ENCODE measurements around the gene PTBP2. TPM values are rescaled to one million over a fixed set of nuclear protein-coding genes. Genes with fewer than 3 reads are reported as not detected.
A peak's percentile ranks its signal among the peaks of the same experiment; 100 is the strongest.

Gene PTBP2
- total and polyA plus RNA-seq, 2 experiments from 2014 or later = 8.3 to 9.6 TPM

DNA sequence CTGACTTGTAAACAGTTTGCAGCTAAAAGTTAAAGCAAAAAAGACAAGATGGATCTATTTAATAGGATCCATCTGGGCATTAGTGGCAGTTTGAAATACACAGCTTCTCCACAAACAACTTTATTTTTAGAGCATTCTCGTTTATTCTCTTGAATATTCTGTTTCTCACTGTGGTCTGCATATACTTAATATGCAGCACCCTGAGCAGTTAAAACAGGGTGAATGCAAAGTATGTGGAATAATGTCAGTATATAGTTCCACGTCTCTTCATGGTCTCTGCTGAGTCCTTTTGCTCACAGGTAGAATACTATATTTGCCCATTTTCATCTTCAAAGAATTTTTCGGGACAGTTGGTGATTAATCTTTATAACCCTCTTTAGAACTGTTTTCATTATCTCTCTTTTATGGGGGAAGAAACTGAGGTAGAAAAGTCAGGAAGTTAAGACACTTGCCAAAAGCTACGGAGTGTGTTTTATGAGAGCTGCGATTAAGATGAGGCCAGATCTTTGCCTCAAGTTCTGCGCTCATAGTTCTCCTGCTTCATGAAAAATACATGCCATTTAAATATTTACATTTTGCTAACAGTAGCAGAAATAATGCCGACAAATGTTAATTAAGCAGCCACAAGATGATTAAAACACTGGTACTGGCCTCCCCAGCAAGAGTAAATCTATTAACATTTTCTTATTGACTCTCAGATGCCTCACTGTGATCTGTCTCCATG, 115.6 kb downstream of the PTBP2 start:
- H3K9ac ChIP-seq = no peak overlapping the region
- no peaks in the 10 kb centered on the region for H4K20me1 ChIP-seq (ENCODE audit: insufficient read depth)
- no peak overlapping the region for H3K4me3 ChIP-seq
- no peaks in the 10 kb centered on the region for H3K9me3 ChIP-seq (ENCODE audit: low read depth)
- no peak for TF ChIP-seq EZH2phosphoT487 (IDR thresholded peaks at IDR 0.05; ENCODE audit: insufficient read depth, low read depth)
- no peak for TF ChIP-seq EZH2 (IDR thresholded peaks at IDR 0.05; ENCODE audit: insufficient read depth, poor library complexity, severe bottlenecking)
- H3K27ac ChIP-seq = no peak overlapping the region
- H3K4me2 ChIP-seq (ENCODE audit: unreplicated experiment) = no peak overlapping the region
- no peaks in the 10 kb centered on the region for H3K79me2 ChIP-seq (ENCODE audit: insufficient read depth)
- no peaks in the 10 kb centered on the region for H3K4me1 ChIP-seq (ENCODE audit: insufficient read depth)
- no peaks in the 10 kb centered on the region for H3F3A ChIP-seq (ENCODE audit: insufficient read depth)
- in situ Hi-C loops (cut with MboI) = no loop called here
- no peaks in the 10 kb centered on the region for H3K36me3 ChIP-seq (ENCODE audit: low read depth)
- no peak overlapping the region for H2AFZ ChIP-seq
- H3K27me3 ChIP-seq (replicated peaks; ENCODE audit: insufficient read depth) = no peaks in the 10 kb centered on the region
- DNase-seq = no peak
- no peaks in the 10 kb centered on the region for H3K9me2 ChIP-seq (ENCODE audit: insufficient read depth)
- 20 to 31% methylated on average over 7 of the region's 7 CpGs for WGBS, 2 experiments (ENCODE audit: low coverage in 1 of 2, low lambda C conversion rate in 2 of 2, missing lambda C conversion rate in 2 of 2)

DNA sequence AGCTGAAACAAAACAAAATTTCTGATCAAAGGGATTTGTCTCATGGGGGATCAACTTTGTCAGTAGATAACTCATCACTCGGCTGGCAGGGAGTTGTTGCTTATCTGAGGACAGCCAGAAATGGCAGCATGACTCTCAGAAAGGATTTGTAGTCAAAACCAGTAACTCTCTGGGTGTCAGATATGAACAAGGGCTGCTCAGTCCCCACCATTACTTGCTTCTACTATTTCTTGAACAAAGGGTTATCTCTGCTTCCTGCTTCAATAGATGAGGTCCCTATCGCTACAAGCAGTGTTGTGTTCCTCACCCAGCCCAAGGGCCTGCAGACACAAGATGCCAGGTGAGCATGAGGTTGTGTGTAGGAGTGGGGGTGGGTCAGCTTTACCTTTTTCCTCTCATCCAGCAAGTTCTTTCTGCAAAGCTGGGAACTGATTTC, 116.2 kb downstream of the PTBP2 start:
- Histone ChIP-seq H3K9ac (no peak overlapping the region), H2AFZ (no peak overlapping the region), H3K27ac (no peak overlapping the region), H3K79me2 (ENCODE audit: insufficient read depth) (no peaks in the 10 kb centered on the region), H3K4me2 (ENCODE audit: unreplicated experiment) (no peak overlapping the region), H3K9me3 (ENCODE audit: low read depth) (no peaks in the 10 kb centered on the region), H4K20me1 (ENCODE audit: insufficient read depth) (no peaks in the 10 kb centered on the region), H3K4me3 (no peak overlapping the region), H3K9me2 (ENCODE audit: insufficient read depth) (no peaks in the 10 kb centered on the region), H3K27me3 (replicated peaks; ENCODE audit: insufficient read depth) (no peaks in the 10 kb centered on the region), H3K4me1 (ENCODE audit: insufficient read depth) (peaks cover 2% of the 10 kb centered on the region), H3K36me3 (ENCODE audit: low read depth) (no peaks in the 10 kb centered on the region), H3F3A (ENCODE audit: insufficient read depth) (no peaks in the 10 kb centered on the region)
- WGBS, 2 experiments (ENCODE audit: low coverage in 1 of 2, low lambda C conversion rate in 2 of 2, missing lambda C conversion rate in 2 of 2) = 41 to 46% methylated on average over 2 of the region's 2 CpGs
- TF ChIP-seq EZH2 (IDR thresholded peaks at IDR 0.05; ENCODE audit: insufficient read depth, poor library complexity, severe bottlenecking) (no peak), EZH2phosphoT487 (IDR thresholded peaks at IDR 0.05; ENCODE audit: insufficient read depth, low read depth) (no peak)
- no peak for DNase-seq
- in situ Hi-C loops (cut with MboI) = no loop called here

DNA sequence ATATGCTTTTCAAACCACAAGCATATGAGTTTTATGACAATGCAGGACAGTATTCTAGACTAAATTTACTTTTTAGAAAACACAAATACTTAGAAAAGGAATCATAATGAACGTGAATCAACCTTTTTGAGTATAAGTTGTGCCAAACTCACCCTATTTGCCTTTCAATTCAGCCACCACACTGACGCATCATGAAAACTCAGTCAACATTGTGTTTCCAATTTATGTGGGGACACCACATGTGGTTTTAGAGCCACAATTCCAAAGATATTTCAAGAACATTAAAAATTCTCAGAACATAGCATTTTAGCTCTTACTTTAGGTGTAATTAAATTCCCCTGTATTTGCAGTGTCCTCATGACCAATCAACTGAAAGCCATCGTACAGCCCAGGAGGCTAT, 118.8 kb downstream of the PTBP2 start:
- WGBS, 2 experiments (ENCODE audit: low coverage in 1 of 2, low lambda C conversion rate in 2 of 2, missing lambda C conversion rate in 2 of 2) = 80 to 82% methylated on average over 3 of the region's 3 CpGs
- no peaks in the 10 kb centered on the region for H3K79me2 ChIP-seq (ENCODE audit: insufficient read depth)
- H3K9me2 ChIP-seq (ENCODE audit: insufficient read depth) = no peaks in the 10 kb centered on the region
- peaks cover 9% of the 10 kb centered on the region for H3K4me1 ChIP-seq (ENCODE audit: insufficient read depth)
- H3K9ac ChIP-seq = no peak overlapping the region
- H2AFZ ChIP-seq = no peak overlapping the region
- in situ Hi-C loops (cut with MboI) = no loop called here
- TF ChIP-seq EZH2phosphoT487 (IDR thresholded peaks at IDR 0.05; ENCODE audit: insufficient read depth, low read depth) (no peak), EZH2 (IDR thresholded peaks at IDR 0.05; ENCODE audit: insufficient read depth, poor library complexity, severe bottlenecking) (no peak)
- no peak overlapping the region for H3K4me3 ChIP-seq
- no peaks in the 10 kb centered on the region for H3K9me3 ChIP-seq (ENCODE audit: low read depth)
- DNase-seq = no peak
- no peaks in the 10 kb centered on the region for H3K36me3 ChIP-seq (ENCODE audit: low read depth)
- H3K4me2 ChIP-seq (ENCODE audit: unreplicated experiment) = no peak overlapping the region
- no peaks in the 10 kb centered on the region for H3K27me3 ChIP-seq (replicated peaks; ENCODE audit: insufficient read depth)
- H3F3A ChIP-seq (ENCODE audit: insufficient read depth) = no peaks in the 10 kb centered on the region
- H4K20me1 ChIP-seq (ENCODE audit: insufficient read depth) = no peaks in the 10 kb centered on the region
- no peak overlapping the region for H3K27ac ChIP-seq

DNA sequence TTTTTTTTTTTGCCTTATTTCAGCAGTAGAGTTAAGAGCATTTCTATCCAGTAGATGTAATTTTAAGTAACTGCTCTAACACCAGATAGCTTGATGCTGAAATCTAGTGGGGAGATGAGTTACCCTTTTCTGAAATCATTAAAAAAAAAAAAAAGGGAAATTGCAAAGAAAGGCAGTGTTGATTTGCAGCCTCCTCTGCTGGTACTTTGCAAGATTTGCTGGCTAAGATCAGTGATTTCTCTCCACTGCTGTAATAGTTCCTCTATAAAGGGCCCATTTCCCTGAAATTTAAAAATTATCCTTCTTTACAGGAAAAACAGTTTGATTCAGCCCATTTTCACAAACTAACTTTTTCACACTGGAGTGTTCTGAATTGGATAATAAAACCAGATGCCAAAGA, 120.6 kb downstream of the PTBP2 start:
- in situ Hi-C loops (cut with MboI) = no loop called here
- Histone ChIP-seq H3K4me3 (no peak overlapping the region), H3K4me2 (ENCODE audit: unreplicated experiment) (no peak overlapping the region), H3K9me2 (ENCODE audit: insufficient read depth) (no peaks in the 10 kb centered on the region), H3K9me3 (ENCODE audit: low read depth) (no peaks in the 10 kb centered on the region), H3F3A (ENCODE audit: insufficient read depth) (no peaks in the 10 kb centered on the region), H2AFZ (no peak overlapping the region), H3K27ac (no peak overlapping the region), H3K79me2 (ENCODE audit: insufficient read depth) (no peaks in the 10 kb centered on the region), H3K9ac (no peak overlapping the region), H3K36me3 (ENCODE audit: low read depth) (no peaks in the 10 kb centered on the region), H3K27me3 (replicated peaks; ENCODE audit: insufficient read depth) (no peaks in the 10 kb centered on the region), H4K20me1 (ENCODE audit: insufficient read depth) (no peaks in the 10 kb centered on the region), H3K4me1 (ENCODE audit: insufficient read depth) (peaks cover 9% of the 10 kb centered on the region)
- DNase-seq = peak; percentile 34
- no peak for TF ChIP-seq EZH2phosphoT487 (IDR thresholded peaks at IDR 0.05; ENCODE audit: insufficient read depth, low read depth)
- TF ChIP-seq EZH2 (IDR thresholded peaks at IDR 0.05; ENCODE audit: insufficient read depth, poor library complexity, severe bottlenecking) = no peak

Measured in GM23248 (cell line).